Stimulated activated CD4-positive, alpha-beta T cell treated with anti-CD3 and anti-CD28 coated beads, TNF-alpha, amount 100 ng/mL, for 1 hour (primary cell): ENCODE results near the gene PRSS57.
"Not testable (repeated sequence)": the region's sequence is repeated elsewhere in the genome, so short reads cannot be mapped to it uniquely, and the experiment has no call there.

Experiments used
- DNase-seq, 3 donors: peaks; one replicate each; pipeline ENCODE4 v3.0.0-alpha.2; 2020; ENCODE audit warnings: low read depth in 3 of 3, low spot score in 1 of 3

Gene PRSS57

DNA sequence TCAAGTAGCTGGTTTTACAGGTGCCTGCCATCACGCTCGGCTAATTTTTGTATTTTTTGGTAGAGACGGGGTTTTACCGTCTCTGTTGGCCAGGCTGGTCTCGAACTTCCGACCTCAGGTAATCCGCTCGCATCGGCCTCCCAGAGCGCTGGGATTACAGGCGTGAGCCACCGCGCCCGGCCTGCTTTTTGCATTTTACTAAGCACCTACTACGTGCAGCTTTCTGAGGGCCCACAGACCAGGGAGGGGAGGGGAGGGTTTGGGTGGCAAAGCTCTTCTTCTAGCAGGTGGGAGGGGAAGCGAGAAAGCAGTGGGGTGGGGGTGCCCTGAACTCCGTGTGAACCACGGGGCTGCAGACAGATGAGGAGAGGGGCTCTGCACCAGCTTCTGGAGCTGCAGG, 28.5 kb upstream of the PRSS57 start:
- DNase-seq = no peak

DNA sequence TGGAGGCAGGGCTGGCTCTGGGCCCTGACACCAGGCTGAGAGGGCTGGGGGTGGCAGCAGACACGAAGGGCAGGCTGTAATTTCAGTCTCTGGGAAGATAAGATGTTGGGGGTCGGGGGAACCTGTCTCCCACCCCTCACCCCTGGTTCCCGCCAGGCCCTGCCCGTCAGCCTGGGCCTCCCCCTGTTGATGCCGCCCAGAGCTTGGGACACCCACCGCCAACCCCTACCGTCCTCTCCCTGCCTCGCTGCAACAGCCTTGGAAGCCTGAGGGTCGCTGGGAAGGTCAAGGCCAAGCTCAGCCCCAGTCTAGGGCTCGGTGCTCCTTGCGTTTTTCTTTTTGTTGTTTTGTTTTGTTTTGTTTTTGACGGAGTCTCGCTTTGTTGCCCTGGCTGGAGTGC, 28.0 kb upstream of the PRSS57 start:
- DNase-seq = no peak

DNA sequence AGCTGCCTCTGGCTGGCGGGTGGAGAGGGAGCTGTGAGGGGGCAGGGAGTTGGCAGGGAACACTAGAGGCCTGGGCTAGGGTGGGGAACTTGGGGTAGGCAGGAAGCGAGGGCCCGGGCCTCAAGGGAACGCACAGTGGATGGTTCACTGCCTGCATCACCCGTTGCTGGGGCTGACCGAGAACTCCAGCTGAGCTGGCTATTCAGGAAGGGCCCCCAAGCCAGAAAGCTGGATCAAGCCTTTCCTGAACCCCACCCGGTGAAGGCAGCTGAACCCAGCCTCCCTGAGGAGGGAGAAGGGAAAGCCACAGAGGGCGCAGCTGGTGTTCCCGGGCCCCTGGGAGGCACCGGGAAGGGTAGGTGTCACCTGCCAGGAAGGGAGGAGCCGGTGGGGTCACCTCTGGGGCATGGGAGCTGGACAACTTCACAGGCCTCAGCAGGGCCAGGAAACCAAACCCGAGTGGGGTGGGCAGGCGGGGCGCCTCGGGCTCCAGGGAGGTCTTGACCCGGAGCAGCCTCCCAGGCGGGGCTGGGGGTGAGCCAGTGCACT, 27.4 kb upstream of the PRSS57 start:
- no peak for DNase-seq

DNA sequence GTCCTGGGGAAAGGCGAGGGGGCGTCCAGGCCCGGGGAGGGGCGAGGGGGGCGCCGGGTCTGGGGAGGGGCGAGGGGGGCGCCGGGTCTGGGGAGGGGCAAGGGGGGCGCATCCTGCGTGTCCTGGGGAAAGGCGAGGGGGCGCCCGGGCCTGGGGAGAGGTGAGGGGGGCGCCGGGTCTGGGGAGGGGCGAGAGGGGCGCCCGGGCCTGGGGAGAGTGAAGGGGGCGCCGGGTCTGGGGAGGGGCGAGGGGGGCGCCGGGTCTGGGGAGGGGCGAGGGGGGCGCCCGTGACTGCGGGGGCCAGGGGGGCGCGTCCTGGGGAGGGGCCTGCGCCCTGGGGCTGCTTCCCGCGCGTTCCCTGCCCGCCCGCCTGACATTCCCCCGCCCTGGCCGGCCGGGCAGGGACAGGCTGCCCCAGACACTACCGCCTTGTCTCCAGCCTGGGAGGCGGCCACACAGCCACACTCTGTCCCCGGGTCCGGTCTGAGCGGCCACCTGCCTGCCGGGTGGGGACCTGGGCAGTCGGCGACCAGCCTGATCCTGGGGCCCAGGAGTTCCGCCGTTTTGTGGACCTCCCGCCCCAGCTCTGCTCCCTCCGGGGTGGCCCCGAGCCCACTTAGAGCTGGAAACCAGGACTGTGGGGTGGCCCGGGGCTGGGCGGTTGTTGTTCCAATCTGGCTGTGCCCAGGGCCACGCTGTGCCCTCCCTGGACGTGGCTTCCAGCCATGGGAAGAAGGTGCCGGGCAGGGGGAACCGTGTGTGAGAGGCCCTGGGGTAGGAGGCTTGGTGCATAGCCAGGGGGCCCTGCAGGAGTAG, 25.3 kb upstream of the PRSS57 start:
- no peak for DNase-seq

DNA sequence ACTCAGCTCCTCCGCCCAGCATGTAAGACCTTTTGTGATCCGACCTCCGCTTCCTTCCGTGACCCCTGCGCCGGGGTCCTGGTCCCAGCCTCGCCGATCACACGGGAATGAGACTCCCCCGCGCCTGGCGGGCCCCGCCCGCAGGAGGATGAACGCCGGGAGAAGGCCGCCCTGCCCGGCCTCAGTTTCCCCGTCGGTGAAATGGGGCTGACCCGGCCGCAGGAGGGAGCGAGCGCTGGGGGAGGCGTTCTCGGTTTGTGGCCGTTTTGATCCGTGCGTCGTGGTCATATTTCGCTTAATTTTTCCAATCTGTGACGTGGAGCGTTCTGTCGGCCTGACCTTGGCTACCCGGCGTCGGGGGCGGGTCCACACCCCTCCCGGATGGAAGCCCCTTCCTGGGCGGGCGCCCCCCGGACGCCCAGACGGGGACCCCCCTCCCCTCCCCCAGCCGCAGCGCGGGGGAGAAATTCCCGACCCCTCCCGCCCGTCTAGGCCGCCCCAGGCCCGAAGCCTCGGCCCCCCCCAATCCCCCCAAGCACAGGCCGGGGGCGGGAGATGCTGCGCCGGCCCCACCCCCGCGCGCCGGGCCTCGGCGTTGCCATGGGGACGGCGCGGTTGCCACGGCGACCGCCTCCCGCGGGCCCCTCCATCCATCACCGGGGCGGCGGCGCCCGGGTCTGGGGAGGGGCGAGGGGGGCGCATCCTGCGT, 24.5 kb upstream of the PRSS57 start:
- DNase-seq = no peak

DNA sequence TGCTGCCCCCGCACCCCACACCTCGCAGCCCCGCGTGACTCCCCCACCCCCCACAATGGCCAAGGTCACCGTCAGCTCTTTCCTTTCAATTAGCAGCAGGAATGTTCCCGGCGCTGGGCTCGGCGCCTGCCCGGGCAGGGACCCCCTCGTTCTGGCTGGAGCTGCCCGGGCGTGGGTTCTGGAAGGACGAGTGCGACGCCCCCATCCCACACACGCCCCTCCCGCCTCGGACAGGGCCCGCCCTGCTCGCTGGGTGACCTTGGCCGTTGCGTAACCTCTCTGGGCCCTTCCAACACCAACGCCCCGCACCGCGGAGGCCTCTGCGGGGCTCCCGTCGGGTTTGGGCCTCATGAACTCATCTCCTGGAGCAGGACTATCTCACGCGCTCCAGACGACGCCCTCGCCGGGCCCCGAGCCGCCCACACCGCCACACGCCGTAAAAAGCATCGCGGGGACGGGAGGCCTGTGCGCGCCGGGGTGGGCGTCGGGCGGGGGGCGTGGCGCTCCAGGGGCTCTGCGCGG, 23.8 kb upstream of the PRSS57 start:
- no peak for DNase-seq

DNA sequence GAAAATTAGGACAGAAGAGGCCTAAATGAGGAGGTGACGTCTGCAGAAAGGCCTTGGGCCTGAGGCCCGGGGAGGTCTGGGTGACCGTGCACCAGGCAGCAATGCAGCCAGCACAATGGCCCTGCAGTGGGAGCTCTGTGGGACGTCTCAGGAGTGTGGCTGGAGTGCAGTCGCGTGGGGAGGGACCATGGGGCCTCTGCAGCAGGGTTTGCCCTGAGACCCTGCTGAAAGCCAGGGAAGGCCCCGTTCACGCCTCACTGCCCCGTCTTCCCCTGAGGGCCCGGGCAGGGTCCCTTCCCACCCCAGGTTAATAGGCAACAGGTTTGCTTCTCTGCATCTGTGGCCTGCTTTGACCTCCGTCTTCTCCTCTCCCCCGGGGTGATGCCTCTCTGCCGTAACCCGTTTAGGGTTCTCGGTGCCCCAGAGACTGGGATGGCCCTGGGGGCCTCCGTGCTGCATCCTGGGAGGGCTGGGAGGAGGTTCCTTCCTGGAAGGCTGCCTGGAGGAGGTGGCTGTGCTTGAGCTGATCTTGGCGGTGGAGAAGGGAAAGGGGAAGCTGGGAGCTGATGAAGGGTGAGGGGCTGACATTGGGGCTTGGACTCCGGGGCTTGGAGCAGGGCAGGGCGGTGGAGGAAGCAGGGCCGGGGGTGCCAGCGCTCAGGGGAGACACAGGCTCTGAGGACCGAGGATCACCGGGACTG, 23.1 kb upstream of the PRSS57 start:
- no peak for DNase-seq

DNA sequence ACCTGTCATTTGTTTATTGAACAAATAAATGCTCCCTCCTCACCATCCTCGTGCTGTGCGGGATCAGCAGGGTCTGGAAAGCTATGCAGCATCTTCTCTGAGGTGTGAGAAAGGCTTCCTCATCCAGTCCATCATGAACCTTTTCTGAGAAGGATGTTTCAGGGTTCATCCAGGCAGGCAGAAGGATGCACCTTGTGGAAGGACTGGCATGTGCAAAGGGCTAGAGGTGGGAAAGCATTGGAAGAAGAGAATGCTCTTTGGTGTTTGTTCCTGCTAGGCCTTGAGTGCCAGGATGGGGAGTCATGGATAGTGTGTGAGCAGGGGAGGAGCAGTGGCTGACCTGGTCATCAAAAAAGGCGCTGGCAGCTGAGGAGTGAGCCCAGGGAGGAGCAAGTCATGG, 20.1 kb upstream of the PRSS57 start:
- DNase-seq = no peak

DNA sequence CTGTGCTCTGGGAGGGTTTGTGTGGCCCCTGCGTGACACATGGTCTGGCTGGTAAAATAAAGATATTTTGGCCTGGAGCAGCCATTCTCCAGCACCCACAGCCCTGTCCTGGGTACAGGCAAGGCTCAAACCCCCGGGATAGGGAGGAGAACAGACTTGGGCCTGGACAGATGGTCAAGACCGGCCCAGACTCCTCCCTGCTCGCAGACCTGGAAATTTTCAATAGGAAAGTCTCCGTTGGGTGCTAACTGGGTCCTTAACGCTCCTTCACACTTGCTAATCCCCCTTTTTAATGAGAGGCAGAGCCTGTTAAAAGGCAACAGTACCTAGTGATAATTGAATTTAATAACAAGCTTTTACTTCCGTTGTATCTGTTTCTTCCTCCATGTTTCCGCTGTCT, 16.0 kb upstream of the PRSS57 start:
- no peak for DNase-seq

DNA sequence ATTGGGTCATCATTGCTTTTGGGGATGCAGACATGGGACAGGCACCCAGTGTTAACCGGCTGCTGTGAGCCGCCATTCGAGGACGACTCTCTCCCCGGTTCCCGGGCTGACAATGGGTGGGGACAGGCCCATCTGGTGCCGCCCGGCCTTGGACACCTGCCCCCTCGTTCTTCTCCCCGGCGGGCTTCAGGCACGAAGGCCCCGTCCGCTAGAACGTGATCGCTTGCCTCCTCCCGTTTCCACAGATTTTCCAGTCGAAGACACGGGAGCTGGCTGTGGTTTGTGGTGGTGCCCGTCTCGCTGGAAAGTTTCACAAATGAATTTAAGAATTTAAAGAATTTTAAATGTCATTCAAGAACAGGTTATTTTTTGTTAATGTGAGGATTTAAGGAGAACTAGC, 15.5 kb upstream of the PRSS57 start:
- no peak for DNase-seq

DNA sequence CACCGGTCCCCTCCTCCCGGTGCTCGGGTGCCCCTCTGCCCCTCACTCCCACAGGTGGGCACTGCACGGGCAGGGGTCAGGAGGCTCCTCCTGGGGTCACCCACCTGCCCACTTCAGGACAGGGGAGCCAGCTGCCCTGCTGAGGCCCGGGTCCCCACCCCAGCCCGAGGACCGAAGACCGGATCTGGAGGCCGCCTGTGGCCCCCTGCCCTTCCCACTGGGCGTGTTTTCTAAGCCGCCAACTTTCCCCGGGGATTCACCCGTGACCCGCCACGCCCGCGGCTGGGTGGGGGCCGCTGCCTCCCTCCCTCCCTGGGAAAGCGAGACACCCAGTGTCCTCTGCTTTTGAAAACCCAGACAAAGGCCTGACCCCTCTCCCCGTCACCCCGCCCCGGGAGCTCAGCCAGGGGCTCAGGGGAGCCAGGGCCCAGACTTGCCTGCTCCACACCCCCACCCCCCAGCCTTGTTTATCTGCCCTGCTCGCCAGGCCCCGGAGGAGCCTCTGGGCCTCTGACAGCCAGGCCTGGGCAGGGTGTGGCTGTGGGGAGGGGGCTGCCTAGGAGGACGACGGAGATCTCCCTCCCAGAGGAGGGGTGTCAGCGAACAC, 14.8 kb upstream of the PRSS57 start:
- no peak for DNase-seq

DNA sequence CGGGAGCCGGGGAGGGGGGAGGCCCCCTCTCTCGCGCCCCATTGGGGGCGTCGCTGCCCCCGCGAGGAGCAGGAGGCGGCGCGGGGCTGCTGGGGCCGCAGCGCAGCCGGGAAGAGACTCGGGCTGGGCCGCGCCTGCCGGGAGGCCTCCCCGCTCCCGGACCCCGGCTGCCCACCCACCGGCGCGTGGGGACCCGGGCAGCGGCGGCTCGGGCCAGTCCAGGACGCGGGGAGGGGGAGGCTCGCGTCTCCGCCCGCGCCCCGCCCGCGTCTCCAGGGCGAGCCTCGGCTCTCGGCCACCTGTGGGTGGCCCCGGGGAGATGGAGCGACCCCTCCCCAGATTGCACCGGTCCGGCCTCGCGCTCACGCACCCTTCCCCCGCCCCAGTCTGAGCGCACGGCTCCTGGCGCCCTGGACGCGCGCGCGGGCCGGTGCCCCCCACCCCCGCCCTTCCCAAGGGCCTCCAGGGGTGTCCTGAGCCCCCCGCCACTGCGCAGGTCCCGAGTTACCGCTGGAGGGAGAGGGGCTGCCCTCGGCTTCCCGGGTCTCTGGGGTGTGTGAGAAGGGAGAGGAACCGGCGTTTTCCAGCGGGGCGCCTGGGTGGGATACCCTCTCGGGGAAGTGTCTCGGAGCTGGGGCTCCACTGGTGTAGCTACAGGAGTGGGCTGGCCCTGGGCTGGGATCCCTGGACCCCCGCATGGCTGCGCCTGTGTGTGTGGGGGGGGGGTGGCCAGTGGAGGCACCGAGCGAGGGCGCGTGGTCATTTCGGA, 14.1 kb upstream of the PRSS57 start:
- DNase-seq = no peak

DNA sequence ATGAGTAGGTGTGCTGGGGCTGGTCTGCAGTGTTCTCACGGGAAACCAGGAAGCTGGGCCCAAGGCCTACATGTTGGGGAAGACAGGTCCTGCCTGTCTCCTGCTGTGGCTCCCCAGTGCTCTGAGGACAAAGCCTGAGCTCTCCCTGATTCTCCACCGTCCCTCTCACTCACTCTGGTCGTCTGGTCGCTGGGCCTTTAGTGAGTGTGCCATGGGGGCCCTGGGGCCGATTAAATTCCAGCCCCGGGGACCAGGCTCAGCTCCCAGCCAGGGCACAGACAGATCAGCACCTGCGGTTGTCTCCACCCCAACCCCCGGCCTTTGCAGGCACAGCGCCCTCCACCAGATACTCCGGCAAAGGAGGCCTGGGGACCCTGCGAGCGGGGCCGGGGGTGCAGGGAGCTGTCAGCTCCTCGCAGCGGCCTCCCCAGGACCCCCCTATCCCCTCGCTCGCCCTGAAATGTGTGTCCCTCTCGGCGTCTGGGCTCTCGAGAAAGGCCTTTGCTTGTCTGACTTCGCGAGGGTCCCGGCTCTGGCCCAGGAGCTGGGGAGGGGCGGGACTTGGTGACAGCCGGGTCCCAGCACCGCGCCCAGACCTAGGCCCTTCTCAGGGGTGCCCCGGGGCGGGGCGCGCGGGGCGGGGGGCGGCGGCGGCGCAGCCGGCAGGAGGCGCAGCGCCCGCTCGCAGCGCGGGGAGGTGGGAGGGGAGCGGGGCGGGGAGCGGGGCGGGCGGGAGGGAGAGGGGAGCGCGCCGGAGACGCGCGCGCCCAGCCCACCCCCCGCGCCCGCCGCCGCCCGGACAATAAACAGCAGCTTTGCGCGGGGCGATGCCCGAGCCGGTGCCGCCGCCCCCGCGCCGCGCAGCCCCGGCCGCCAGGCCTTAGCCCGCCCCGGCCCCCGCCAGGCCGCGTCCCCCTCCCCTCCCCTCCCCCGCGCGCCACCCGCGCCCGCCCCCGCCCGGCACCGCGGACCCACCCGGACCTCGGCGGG, 13.2 kb upstream of the PRSS57 start, which contains the start of gene PALM:
Gene PALM (plus strand): TSS at position 782 of the 990 bp plus-strand sequence. CDS start 212 bp downstream, outside the sequence.
- no peak for DNase-seq

DNA sequence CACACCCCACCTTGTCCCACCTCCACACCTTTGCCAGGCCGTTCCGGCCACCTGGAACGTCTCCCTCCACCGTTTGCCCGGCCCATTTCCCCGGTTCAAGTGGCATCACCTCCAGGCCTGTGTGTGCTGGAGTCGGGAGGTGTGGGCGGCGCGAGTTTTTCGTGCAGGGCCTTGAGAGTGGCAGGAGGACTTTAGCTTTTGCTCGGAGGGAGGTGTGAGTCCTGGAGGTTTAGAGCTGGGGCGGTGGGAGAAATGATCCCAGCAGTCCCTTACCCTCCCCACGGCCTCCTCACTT, 9.1 kb upstream of the PRSS57 start:
- DNase-seq = no peak

DNA sequence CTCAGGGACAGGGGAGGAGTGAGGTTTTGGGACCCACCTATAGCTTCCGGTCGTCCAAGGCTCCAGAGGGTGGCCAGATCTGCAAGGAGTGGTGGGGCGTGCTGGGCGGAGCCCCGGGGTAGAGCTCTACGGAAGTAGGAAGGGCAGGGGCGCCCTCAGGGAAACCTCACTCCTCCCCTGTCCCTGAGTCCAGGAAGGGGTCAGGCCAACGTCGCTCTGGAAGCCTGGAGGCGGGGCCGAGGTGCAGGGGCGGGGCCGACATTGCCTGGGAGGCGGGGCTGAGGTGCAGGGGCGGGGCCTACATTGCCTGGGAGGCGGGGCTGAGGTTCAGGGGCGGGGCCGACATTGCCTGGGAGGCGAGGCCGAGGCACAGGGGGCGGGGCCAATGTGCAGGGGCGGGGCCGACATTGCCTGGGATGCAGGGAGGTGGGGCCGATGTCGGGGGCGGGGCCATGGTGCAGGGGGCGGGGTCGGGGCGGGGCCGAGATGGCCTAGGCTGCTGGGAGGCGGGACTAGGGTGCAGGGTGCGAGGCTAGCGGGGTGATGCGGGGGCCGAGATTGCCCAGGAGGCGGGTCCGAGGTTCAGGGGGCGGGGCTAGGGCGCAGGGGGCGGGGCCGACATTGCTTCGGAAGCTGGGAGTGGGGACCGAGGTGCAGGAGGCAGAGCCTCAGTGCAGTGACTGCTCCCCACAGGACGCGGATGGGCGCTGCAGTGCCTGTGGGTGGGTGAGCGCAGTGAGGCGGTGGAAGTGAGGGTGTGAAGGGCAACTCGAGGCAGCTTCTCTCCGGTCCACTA, 8.6 kb upstream of the PRSS57 start:
- peak in 1 of 3 donors; percentile 54 for DNase-seq

DNA sequence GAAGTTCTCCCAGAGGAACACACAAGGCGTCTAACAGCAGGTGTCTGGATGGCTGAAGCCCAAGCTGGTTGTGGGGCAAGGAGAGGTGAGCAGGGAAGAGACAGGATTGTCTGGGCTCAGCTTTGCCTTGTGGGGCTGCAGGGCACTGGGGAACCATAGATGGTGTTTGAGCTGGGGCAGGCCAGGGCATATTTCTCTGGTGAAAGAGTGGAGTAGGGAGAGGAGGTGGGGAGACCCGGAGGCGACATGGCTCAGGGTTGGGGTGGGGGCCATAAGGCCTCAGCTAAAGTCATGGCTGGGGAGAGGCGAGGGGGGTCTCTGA, 8.0 kb upstream of the PRSS57 start:
- DNase-seq = no peak

DNA sequence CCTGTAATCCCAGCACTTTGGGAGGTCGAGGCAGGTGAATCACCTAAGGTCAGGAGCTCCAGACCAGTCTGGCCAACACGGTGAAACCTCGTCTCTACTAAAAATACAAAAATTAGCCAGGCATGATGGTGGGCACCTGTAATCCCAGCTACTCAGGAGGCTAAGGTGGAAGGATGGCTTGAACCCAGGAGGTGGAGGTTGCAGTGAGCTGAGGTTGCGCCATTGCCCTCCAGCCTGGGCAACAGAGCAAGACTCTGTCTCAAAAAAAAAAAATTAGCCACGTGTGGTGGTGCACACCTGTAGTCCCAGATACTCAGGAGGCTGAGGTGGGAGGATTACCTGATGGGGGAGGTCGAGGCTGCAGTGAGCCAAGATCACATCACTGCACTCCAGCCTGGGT, 7.6 kb upstream of the PRSS57 start:
- DNase-seq = not testable (repeated sequence)

DNA sequence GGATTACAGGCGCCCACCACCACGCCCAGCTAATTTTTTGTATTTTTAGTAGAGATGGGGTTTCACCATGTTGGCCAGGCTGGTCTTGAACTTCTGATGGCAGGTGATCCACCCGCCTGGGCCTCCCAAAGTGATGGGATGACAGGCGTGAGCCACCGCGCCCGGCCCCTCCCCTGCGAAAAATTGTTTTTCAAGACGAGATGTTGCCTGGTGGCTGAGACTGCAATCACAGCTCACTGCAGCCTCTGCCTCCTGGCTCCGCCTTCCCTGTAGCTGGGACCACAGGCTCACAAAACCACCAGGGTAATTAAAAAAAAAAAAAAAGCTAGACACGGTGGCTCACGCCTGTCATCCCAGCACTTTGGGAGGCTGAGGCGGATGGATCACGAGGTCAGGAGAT, 4.6 kb upstream of the PRSS57 start:
- DNase-seq = not testable (repeated sequence)

DNA sequence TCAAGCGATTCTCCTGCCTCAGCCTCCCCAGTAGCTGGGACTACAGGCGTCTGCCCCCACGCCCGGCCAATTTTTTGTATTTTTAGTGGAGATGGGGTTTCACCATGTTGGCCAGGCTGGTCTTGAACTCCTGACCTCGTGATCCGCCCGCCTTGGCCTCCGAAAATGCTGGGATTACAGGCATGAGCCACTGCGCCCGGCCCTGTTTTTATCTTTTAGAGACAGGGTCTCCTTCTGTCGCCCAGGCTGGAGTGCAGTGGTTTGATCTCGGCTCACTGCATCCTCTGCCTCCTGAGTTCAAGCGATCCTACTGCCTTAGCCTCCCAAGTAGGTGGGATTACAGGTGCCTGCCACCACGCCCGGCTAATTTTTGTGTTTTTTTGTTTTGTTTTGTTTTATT, 3.3 kb upstream of the PRSS57 start:
- not testable (repeated sequence) for DNase-seq
